Upper lobe of left lung (tissue), 4 donors: ENCODE measurements around the gene ERP29.

ENCODE experiments used
- EP300 ChIP-seq, 4 donors: sonication (generic); formaldehyde crosslinking; IDR thresholded peaks; one replicate each; pipeline ENCODE4 v1.5.1; 2017; ENCODE audit warnings: antibody characterized with exemption in 4 of 4, control low read depth in 2 of 4
- TF ChIP-seq, protein P1 (sequence below), 6 experiments: fragments of 450-650 bp in 4 of 6; fragments of 200-600 bp in 2 of 6; sonication (generic) in 2 of 6; IDR thresholded peaks; one replicate each; pipeline ENCODE4 v1.5.1; 2016 to 2019; ENCODE audit warnings: antibody characterized with exemption in 6 of 6

DNA sequence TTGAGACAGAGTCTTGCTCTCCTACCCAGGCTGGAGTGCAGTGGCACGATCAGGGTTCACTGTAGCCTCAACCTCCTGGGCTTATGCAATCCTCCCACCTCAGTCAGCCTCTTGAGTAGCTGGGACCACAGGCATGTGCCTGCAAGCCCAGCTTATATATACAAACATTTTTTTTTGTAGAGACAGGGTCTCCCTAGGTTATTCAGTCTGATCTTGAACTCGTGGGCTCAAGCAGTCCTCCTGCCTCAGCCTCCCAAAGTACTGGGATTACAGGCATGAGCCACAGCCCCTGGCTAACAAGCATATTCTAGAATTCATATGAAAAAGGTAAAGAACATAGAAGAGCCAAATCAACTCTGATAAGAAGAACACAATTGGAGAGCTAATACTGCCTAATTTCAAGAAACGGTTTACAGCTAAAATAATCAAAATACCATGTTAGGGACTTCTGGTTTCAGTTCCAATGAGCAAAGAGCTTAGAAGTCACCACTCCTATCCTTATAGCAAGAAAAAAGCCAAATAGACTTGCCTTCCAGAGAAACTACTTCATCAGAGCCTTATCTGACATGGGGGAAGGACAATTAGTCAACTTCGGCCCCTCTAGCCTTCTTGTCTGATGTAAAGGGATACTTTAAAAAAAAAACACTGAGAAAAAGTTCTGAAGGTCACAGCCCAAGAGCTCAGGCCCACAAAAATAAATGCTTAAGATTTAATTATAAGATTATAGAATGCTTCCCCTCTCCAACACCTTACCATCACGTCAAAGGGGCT is 37.9 kb upstream of the ERP29 start:
- no peak for TF ChIP-seq EP300 (IDR thresholded peaks at IDR 0.05)
- TF ChIP-seq, protein P1, sequence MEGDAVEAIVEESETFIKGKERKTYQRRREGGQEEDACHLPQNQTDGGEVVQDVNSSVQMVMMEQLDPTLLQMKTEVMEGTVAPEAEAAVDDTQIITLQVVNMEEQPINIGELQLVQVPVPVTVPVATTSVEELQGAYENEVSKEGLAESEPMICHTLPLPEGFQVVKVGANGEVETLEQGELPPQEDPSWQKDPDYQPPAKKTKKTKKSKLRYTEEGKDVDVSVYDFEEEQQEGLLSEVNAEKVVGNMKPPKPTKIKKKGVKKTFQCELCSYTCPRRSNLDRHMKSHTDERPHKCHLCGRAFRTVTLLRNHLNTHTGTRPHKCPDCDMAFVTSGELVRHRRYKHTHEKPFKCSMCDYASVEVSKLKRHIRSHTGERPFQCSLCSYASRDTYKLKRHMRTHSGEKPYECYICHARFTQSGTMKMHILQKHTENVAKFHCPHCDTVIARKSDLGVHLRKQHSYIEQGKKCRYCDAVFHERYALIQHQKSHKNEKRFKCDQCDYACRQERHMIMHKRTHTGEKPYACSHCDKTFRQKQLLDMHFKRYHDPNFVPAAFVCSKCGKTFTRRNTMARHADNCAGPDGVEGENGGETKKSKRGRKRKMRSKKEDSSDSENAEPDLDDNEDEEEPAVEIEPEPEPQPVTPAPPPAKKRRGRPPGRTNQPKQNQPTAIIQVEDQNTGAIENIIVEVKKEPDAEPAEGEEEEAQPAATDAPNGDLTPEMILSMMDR (IDR thresholded peaks at IDR 0.05) = no peak
